UCSD-AML1 (cell line): ENCODE results near the gene ST6GALNAC2.

Experiments
- DNase-seq: peaks from one replicate; lab custom pipeline; 2025; ENCODE audit not compliant: unreplicated experiment; lab: John Stamatoyannopoulos, UW

The ST6GALNAC2 gene

GRCh38 chr17:76556765-76557367, 28.8 kb downstream of the ST6GALNAC2 start:
- no peak for DNase-seq

GRCh38 chr17:76554131-76554530, 31.5 kb downstream of the ST6GALNAC2 start:
- no peak for DNase-seq

GRCh38 chr17:76553178-76553908, 32.3 kb downstream of the ST6GALNAC2 start:
- DNase-seq: peak; percentile 52

GRCh38 chr17:76551685-76552084, 34.0 kb downstream of the ST6GALNAC2 start:
- no peak for DNase-seq

- DNase-seq: no peak
Observed at GRCh38 chr17:76550712-76551615, 34.7 kb downstream of the ST6GALNAC2 start.

- DNase-seq: no peak
Observed at GRCh38 chr17:76549539-76549938, 36.1 kb downstream of the ST6GALNAC2 start.

- DNase-seq: no peak
Observed at GRCh38 chr17:76549215-76549518, 36.5 kb downstream of the ST6GALNAC2 start.

- DNase-seq: no peak
Observed at GRCh38 chr17:76548378-76549214, 37.1 kb downstream of the ST6GALNAC2 start.

GRCh38 chr17:76547642-76548202, 37.9 kb downstream of the ST6GALNAC2 start:
- DNase-seq: no peak

GRCh38 chr17:76547183-76547641, 38.4 kb downstream of the ST6GALNAC2 start:
- peak; percentile 73 for DNase-seq

- DNase-seq: no peak
Observed at GRCh38 chr17:76546556-76547182, 39.0 kb downstream of the ST6GALNAC2 start.

- no peak for DNase-seq
Observed at GRCh38 chr17:76545918-76546555, 39.6 kb downstream of the ST6GALNAC2 start.

GRCh38 chr17:76544546-76545365, 40.9 kb downstream of the ST6GALNAC2 start:
- DNase-seq: no peak

- no peak for DNase-seq
Observed at GRCh38 chr17:76543826-76544545, 41.7 kb downstream of the ST6GALNAC2 start.

GRCh38 chr17:76543482-76543825, 42.2 kb downstream of the ST6GALNAC2 start:
- DNase-seq: no peak

GRCh38 chr17:76542984-76543383, 42.7 kb downstream of the ST6GALNAC2 start:
- DNase-seq: no peak

GRCh38 chr17:76542566-76542971, 43.1 kb downstream of the ST6GALNAC2 start:
- no peak for DNase-seq
